Measurements from ENCODE around the gene NCOR2.
A peak's percentile ranks its signal among the peaks of the same experiment; 100 is the strongest.

The NCOR2 gene

GRCh38 chr12:124566997-124567672, at the start of gene NCOR2:
Gene NCOR2, minus strand, starts transcription at chr12:124567612. Its CDS starts 72,361 bp downstream, at chr12:124495251.
- peak; percentile 86 for DNase-seq

GRCh38 chr12:124616394-124617221, 49.2 kb upstream of the NCOR2 start:
- no peak for DNase-seq

GRCh38 chr12:124614512-124615292, 47.3 kb upstream of the NCOR2 start:
- DNase-seq, result no peak

GRCh38 chr12:124613151-124613585, 45.8 kb upstream of the NCOR2 start:
- no peak for DNase-seq

- no peak for DNase-seq
Observed at GRCh38 chr12:124612410-124612680, 44.9 kb upstream of the NCOR2 start.

GRCh38 chr12:124611559-124612409, 44.4 kb upstream of the NCOR2 start:
- DNase-seq, result no peak

GRCh38 chr12:124610629-124611558, 43.5 kb upstream of the NCOR2 start:
- DNase-seq, result no peak

GRCh38 chr12:124610021-124610612, 42.7 kb upstream of the NCOR2 start:
- DNase-seq, result no peak

- DNase-seq, result peak; percentile 83
Observed at GRCh38 chr12:124609041-124609989, 41.9 kb upstream of the NCOR2 start.

GRCh38 chr12:124608450-124608870, 41.0 kb upstream of the NCOR2 start:
- DNase-seq, result no peak

GRCh38 chr12:124607681-124608425, 40.4 kb upstream of the NCOR2 start:
- no peak for DNase-seq

GRCh38 chr12:124605883-124606774, 38.7 kb upstream of the NCOR2 start:
- DNase-seq, result no peak

GRCh38 chr12:124605150-124605882, 37.9 kb upstream of the NCOR2 start:
- DNase-seq, result no peak

GRCh38 chr12:124604264-124604680, 36.9 kb upstream of the NCOR2 start:
- no peak for DNase-seq

- DNase-seq, result no peak
Observed at GRCh38 chr12:124603831-124604251, 36.4 kb upstream of the NCOR2 start.

GRCh38 chr12:124603100-124603541, 35.7 kb upstream of the NCOR2 start:
- DNase-seq, result no peak

- DNase-seq, result no peak
Observed at GRCh38 chr12:124601706-124602105, 34.3 kb upstream of the NCOR2 start.
